ENCODE results near the gene LMO1.

Gene LMO1

DNA sequence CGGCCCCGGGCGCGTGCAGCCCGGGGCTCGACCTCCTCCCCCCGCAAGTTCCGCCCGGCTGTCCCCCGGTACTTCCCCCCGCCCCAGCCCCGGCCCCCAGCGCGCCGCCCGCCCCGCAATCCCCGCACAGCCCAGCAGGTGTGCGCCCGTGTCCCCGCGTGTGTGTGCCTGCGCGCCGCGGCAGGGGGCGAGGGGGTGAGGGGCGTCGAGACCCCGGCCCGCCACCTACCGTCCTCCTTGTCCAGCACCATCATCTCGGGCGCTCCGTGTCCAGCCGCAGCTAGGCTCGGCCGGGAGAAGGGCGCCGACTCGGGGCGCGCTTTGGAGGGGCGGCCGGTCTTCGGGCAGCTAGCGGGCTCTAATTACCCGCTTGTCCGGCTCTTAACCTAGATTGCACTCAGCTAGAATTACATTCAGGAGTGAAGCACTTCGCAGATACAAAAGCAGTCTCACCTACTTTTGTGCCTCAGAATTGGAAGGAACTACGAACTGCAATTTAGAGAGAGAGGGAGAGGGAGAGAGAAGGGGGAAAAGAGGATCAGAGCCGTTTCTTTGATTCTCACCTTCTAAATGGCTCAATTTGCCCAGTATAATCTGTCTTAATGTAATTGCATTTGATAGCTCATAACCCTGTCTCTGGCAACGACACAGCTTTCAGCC is 439 bp downstream of the LMO1 start:
- DNase-seq (ENCODE audit: low read depth), result no peak

DNA sequence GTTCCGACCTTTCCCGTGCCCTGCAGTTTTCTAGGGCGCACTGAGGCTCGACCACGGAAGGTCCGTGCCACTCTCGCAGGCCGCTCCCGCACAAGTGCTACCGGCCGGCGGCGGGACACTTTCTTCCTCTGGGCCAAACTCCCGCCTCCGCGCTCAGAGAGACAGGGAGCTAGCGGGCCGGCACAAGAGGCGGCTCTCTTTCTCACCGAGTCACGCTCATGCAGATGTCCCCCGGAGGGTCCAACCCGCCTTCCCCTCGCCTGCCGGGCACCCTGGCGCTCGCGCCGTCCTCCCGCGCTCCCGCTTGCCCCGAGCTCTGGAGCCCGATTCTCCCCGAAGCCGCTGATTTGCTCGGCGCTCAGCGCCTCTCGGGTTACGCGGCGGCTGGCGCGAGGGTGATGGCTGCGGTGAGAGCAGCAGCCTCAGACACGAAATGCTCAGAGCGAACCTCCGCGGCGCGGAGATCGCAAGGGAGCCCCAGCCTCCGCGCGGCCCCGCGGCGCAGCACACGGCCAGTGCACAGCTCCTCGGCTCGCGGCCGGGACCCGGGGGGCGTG is 1.0 kb downstream of the LMO1 start:
- DNase-seq (ENCODE audit: low read depth), result peak; percentile 6

- DNase-seq (ENCODE audit: low read depth), result no peak
Measured at GRCh38 chr11:8261921-8262551, 1.6 kb downstream of the LMO1 start.

- no peak for DNase-seq (ENCODE audit: low read depth)
Measured at GRCh38 chr11:8261291-8261690, 2.4 kb downstream of the LMO1 start.

GRCh38 chr11:8260202-8260966 is 3.3 kb downstream of the LMO1 start:
- no peak for DNase-seq (ENCODE audit: low read depth)

GRCh38 chr11:8259306-8259959 is 4.2 kb downstream of the LMO1 start:
- no peak for DNase-seq (ENCODE audit: low read depth)

DNA sequence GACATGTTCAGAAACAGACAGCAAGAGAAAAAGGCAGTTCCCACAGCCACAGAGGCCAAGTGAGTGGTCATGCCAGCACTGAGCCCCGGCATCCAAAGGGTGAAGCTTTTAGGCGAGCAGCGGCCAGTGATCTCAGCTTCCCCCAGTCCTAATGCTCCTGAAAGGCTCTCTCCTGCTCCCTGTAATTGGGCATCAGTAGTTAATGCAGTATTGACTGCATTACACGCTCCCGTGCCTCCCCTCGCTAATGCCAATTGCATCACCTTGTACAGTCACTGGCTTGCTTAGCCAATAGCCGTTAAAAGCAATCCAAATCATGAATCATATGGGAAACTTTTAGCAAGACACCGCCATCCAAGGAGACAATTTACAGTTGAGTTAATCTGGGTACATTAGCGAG is 4.9 kb downstream of the LMO1 start:
- DNase-seq (ENCODE audit: low read depth), result no peak

GRCh38 chr11:8258289-8258688 is 5.4 kb downstream of the LMO1 start:
- DNase-seq (ENCODE audit: low read depth), result no peak

- DNase-seq (ENCODE audit: low read depth), result no peak
Measured at GRCh38 chr11:8257003-8257664, 6.5 kb downstream of the LMO1 start.

GRCh38 chr11:8256271-8257002 is 7.2 kb downstream of the LMO1 start:
- no peak for DNase-seq (ENCODE audit: low read depth)

- no peak for DNase-seq (ENCODE audit: low read depth)
Measured at GRCh38 chr11:8253566-8253965, 10.1 kb downstream of the LMO1 start.

- DNase-seq (ENCODE audit: low read depth), result no peak
Measured at GRCh38 chr11:8252946-8253345, 10.7 kb downstream of the LMO1 start.

DNA sequence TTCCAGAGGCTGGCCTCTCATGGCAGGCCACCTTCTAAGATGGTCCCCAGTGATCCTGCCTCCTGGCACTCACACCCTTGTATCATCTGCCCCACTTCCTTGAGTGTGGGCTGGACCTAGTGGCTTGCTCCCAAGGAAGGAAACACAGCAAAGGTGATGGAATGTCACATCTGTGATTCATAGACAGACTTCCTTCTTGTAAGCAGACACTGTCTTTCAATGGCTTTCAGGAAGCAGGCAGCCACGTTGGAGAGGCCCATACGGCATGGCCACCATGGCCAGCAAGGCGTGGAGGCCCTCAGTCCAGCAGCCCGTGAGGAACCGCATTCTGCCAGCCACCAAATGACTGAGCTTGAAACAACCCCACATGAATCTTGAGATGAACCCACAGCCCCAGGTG is 11.3 kb downstream of the LMO1 start:
- no peak for DNase-seq (ENCODE audit: low read depth)

GRCh38 chr11:8251616-8252295 is 11.9 kb downstream of the LMO1 start:
- no peak for DNase-seq (ENCODE audit: low read depth)

DNA sequence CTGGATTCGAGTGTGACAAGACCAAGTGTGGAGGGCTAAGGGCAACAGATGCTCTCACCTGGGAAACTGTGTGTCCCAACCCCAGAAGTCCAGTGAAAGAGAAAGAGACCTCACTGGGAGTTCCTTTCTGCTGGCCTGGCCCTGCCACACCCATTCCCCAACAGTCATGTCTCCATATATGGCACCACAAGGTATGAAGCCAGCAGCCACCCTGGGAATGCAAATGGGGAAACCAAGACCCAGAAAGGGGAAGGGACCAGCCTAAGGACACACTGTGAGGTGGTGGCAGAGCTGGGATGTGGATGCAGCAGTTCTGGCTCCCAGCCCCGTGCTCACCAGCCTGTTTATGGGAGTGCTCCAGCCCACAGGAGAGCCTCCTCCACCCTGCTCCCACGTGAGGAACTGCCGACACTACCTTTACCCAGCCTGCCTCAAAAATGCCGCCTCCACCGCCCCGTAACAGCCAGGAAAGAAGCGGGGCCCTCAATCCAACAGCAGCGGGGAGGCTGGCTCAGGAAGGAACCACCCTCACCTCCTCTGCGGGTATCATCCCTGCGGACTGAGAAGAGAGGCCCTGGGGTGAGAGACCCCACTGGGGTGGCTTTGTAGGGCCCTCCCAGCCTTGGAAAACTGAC is 12.6 kb downstream of the LMO1 start:
- no peak for DNase-seq (ENCODE audit: low read depth)

GRCh38 chr11:8250434-8250833 is 13.2 kb downstream of the LMO1 start:
- DNase-seq (ENCODE audit: low read depth), result no peak

GRCh38 chr11:8249482-8249881 is 14.2 kb downstream of the LMO1 start:
- DNase-seq (ENCODE audit: low read depth), result no peak

DNA sequence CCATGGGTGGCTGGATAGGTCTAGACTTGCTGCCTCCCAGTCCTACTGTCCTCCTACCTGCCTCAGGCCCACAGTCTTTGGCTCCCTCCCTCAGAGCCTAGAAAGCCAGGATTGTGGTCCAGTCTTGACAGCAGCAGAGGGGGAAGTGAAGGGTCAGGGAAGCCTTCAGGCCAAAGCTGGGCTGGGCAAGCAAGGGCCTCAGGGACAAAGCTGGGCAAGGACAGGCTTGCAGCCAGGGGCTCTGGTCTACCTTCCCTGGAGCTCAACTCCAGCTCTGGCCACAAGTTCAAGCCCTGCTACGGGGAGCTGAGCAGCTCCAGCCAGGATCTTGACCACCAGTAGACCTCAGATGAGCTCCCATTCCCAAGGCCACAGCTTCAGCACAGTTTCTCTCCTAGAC is 14.9 kb downstream of the LMO1 start:
- no peak for DNase-seq (ENCODE audit: low read depth)

DNA sequence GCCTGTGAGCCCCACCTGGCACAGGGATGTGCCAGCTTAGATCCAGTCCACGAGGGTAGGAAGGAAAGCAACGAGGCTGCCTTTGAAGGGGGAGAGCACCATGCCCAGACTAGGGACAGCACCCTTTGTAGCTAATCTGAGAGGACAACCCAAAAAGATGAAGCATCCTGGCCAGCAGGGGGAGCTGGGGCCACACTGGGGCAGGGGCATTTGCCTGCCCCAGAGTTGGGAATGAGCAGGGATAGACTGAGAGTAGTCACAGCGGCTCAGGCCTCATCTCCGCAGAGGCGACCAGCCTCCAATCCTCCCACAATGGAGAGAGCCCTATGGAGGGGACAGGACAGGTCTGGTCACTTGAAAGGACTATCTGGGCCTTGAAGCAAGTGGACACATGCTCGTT is 16.4 kb downstream of the LMO1 start:
- no peak for DNase-seq (ENCODE audit: low read depth)

GRCh38 chr11:8243458-8243857 is 20.2 kb downstream of the LMO1 start:
- DNase-seq (ENCODE audit: low read depth), result no peak
